ENCODE data around the gene EIF4H. TPM values are rescaled to one million over a fixed set of nuclear protein-coding genes. Genes with fewer than 3 reads are reported as not detected.
A peak's percentile ranks its signal among the peaks of the same experiment; 100 is the strongest.
"Not testable (repeated sequence)": the region's sequence is repeated elsewhere in the genome, so short reads cannot be mapped to it uniquely, and the experiment has no call there.

EIF4H gene
- total and polyA plus RNA-seq, 5 experiments from 2014 or later = 217 to 239 (median 221) TPM

- no peak overlapping the region for H3K4me3 Mint-ChIP-seq
- H3K27ac Mint-ChIP-seq = peak overlapping the region in 1 of 10 donors; percentile 15
- H3K4me1 Mint-ChIP-seq = no peaks in the 10 kb centered on the region
- POLR2A ChIA-PET = interaction anchor here (0.7 kb wide), 1 partner anchor 186 kb away, joined by 3 read pairs; no protein-coding TSS in a partner anchor
- ATAC-seq (no peak), DNase-seq (no peak)
- peaks cover 0 to 3% (median 0%) of the 10 kb centered on the region in 5 donors for H3K27me3 Mint-ChIP-seq
- no peaks in the 10 kb centered on the region for H3K36me3 Mint-ChIP-seq
- no peaks in the 10 kb centered on the region for H3K9me3 Mint-ChIP-seq
Observed at GRCh38 chr7:74153736-74154135, 20.4 kb upstream of the EIF4H start.

- Mint-ChIP-seq H3K27me3 (peaks cover 0 to 3% (median 0%) of the 10 kb centered on the region in 5 donors), H3K27ac (no peak overlapping the region), H3K36me3 (no peaks in the 10 kb centered on the region), H3K4me3 (no peak overlapping the region), H3K4me1 (no peaks in the 10 kb centered on the region), H3K9me3 (no peaks in the 10 kb centered on the region)
- POLR2A ChIA-PET = no interaction called here
- no peak for ATAC-seq
- no peak for DNase-seq
Observed at GRCh38 chr7:74155810-74156395, 18.3 kb upstream of the EIF4H start.

- no peaks in the 10 kb centered on the region for H3K4me1 Mint-ChIP-seq
- H3K27ac Mint-ChIP-seq = no peak overlapping the region
- no peaks in the 10 kb centered on the region for H3K27me3 Mint-ChIP-seq
- H3K4me3 Mint-ChIP-seq = no peak overlapping the region
- POLR2A ChIA-PET = no interaction called here
- H3K36me3 Mint-ChIP-seq = no peaks in the 10 kb centered on the region
- H3K9me3 Mint-ChIP-seq = no peaks in the 10 kb centered on the region
- DNase-seq (no peak), ATAC-seq (no peak)
Observed at GRCh38 chr7:74157605-74158004, 16.6 kb upstream of the EIF4H start.

GRCh38 chr7:74164985-74165456 lies 9.1 kb upstream of the EIF4H start:
- POLR2A ChIA-PET = interaction anchor here (1.0 kb wide), 1 partner anchor 12 kb away, joined by 3 read pairs; no protein-coding TSS in a partner anchor
- Mint-ChIP-seq H3K9me3 (no peaks in the 10 kb centered on the region), H3K4me3 (no peak overlapping the region), H3K27ac (no peak overlapping the region), H3K36me3 (no peaks in the 10 kb centered on the region), H3K4me1 (no peaks in the 10 kb centered on the region), H3K27me3 (no peaks in the 10 kb centered on the region)
- DNase-seq (no peak), ATAC-seq (no peak)

- no peaks in the 10 kb centered on the region for H3K27me3 Mint-ChIP-seq
- DNase-seq (no peak), ATAC-seq (no peak)
- no peak overlapping the region for H3K27ac Mint-ChIP-seq
- H3K4me3 Mint-ChIP-seq = no peak overlapping the region
- no peaks in the 10 kb centered on the region for H3K4me1 Mint-ChIP-seq
- H3K9me3 Mint-ChIP-seq = no peaks in the 10 kb centered on the region
- POLR2A ChIA-PET = interaction anchor here (1.0 kb wide), 1 partner anchor 11 kb away, joined by 3 read pairs; no protein-coding TSS in a partner anchor
- H3K36me3 Mint-ChIP-seq = no peaks in the 10 kb centered on the region
Observed at GRCh38 chr7:74165867-74166593, 8.1 kb upstream of the EIF4H start.

- not testable (repeated sequence) for DNase-seq
Observed at GRCh38 chr7:74167324-74167723, 6.8 kb upstream of the EIF4H start.

GRCh38 chr7:74173074-74173473 lies 1.1 kb upstream of the EIF4H start:
- Mint-ChIP-seq H3K27me3 (no peaks in the 10 kb centered on the region), H3K4me1 (peaks cover 11 to 43% (median 40%) of the 10 kb centered on the region in 4 donors), H3K4me3 (peak overlapping the region; percentile 79 to 93 (median 87)), H3K9me3 (no peaks in the 10 kb centered on the region), H3K36me3 (peaks cover 0 to 17% (median 0%) of the 10 kb centered on the region in 3 donors), H3K27ac (peak overlapping the region; percentile 81 to 95 (median 88))
- DNase-seq (no peak), ATAC-seq (no peak)
- POLR2A ChIA-PET = interaction anchor here (1.0 to 3.0 kb wide), 10 partner anchors 9 to 105 kb away, joined by 3 to 34 read pairs (median 6); partner anchors contain the start of gene LIMK1

More at GRCh38 chr7:74167324-74167723, 6.8 kb upstream of the EIF4H start:
- not testable (repeated sequence) for H3K27me3 Mint-ChIP-seq, H3K4me1 Mint-ChIP-seq, ATAC-seq, H3K36me3 Mint-ChIP-seq, H3K27ac Mint-ChIP-seq, H3K4me3 Mint-ChIP-seq, H3K9me3 Mint-ChIP-seq
- POLR2A ChIA-PET = interaction anchor here (0.5 to 0.6 kb wide), 2 partner anchors 25 to 110 kb away, joined by 3 read pairs; no protein-coding TSS in a partner anchor

GRCh38 chr7:74173491-74173865 lies 678 bp upstream of the EIF4H start:
- Mint-ChIP-seq H3K27ac (peak overlapping the region; percentile 81 to 95 (median 88)), H3K4me1 (peaks cover 11 to 46% (median 43%) of the 10 kb centered on the region in 4 donors), H3K36me3 (peaks cover 0 to 19% (median 0%) of the 10 kb centered on the region in 3 donors), H3K9me3 (no peaks in the 10 kb centered on the region), H3K4me3 (peak overlapping the region; percentile 79 to 93 (median 87)), H3K27me3 (no peaks in the 10 kb centered on the region)
- ATAC-seq = no peak
- DNase-seq = peak in 1 of 10 donors; percentile 5
- POLR2A ChIA-PET = interaction anchor here (0.7 to 3.0 kb wide), 15 partner anchors 9 to 655 kb away, joined by 3 to 34 read pairs (median 6); partner anchors contain the start of genes LIMK1 and METTL27

- Mint-ChIP-seq H3K4me1 (peaks cover 15 to 58% (median 54%) of the 10 kb centered on the region in 4 donors), H3K9me3 (no peaks in the 10 kb centered on the region), H3K36me3 (peaks cover 0 to 29% (median 7%) of the 10 kb centered on the region in 3 donors), H3K4me3 (peak overlapping the region; percentile 83 to 95 (median 90)), H3K27ac (peak overlapping the region; percentile 85 to 97 (median 94)), H3K27me3 (no peaks in the 10 kb centered on the region)
- ATAC-seq (peak; percentile 49 to 54), DNase-seq (peak in 5 of 10 donors; percentile 26 to 70 (median 34))
- POLR2A ChIA-PET = interaction anchor here (0.6 to 3.0 kb wide), 14 partner anchors 11 to 656 kb away, joined by 3 to 34 read pairs (median 6); partner anchors contain the start of genes GTF2I and LIMK1
Observed at GRCh38 chr7:74174606-74175082, 488 bp downstream of the EIF4H start.

- POLR2A ChIA-PET = interaction anchor here (0.6 to 3.0 kb wide), 7 partner anchors 10 to 650 kb away, joined by 3 to 34 read pairs (median 4); partner anchors contain the start of genes LIMK1 and RFC2
- H3K27me3 Mint-ChIP-seq = no peaks in the 10 kb centered on the region
- no peaks in the 10 kb centered on the region for H3K9me3 Mint-ChIP-seq
- H3K4me3 Mint-ChIP-seq = peak overlapping the region; percentile 83 to 95 (median 90)
- H3K27ac Mint-ChIP-seq = peak overlapping the region; percentile 60 to 97 (median 94)
- DNase-seq (no peak), ATAC-seq (no peak)
- H3K36me3 Mint-ChIP-seq = peaks cover 0 to 31% (median 7%) of the 10 kb centered on the region in 3 donors
- H3K4me1 Mint-ChIP-seq = peaks cover 16 to 65% (median 61%) of the 10 kb centered on the region in 4 donors
Observed at GRCh38 chr7:74175340-74175739, 1.2 kb downstream of the EIF4H start.

GRCh38 chr7:74176555-74176954 lies 2.4 kb downstream of the EIF4H start:
- POLR2A ChIA-PET = interaction anchor here (0.7 to 1.2 kb wide), 3 partner anchors 11 to 580 kb away, joined by 3 to 4 read pairs (median 3); no protein-coding TSS in a partner anchor

GRCh38 chr7:74178632-74179031 lies 4.5 kb downstream of the EIF4H start:
- ATAC-seq = no peak
- POLR2A ChIA-PET = interaction anchor here (0.7 to 0.9 kb wide), 3 partner anchors 14 to 95 kb away, joined by 3 to 4 read pairs (median 3); partner anchors contain the start of gene LIMK1
- H3K9me3 Mint-ChIP-seq = no peaks in the 10 kb centered on the region
- peaks cover 0 to 55% (median 7%) of the 10 kb centered on the region in 3 donors for H3K36me3 Mint-ChIP-seq
- H3K27ac Mint-ChIP-seq = peak overlapping the region in 7 of 10 donors; percentile 1 to 84 (median 66)
- DNase-seq = no peak
- H3K27me3 Mint-ChIP-seq = no peaks in the 10 kb centered on the region
- H3K4me3 Mint-ChIP-seq = peak overlapping the region; percentile 24 to 84 (median 66)
- H3K4me1 Mint-ChIP-seq = peaks cover 31 to 84% (median 79%) of the 10 kb centered on the region in 4 donors

More at GRCh38 chr7:74176555-74176954, 2.4 kb downstream of the EIF4H start:
- H3K4me1 Mint-ChIP-seq = peaks cover 19 to 77% (median 71%) of the 10 kb centered on the region in 4 donors
- H3K27ac Mint-ChIP-seq = peak overlapping the region in 9 of 10 donors; percentile 22 to 85 (median 56)
- H3K4me3 Mint-ChIP-seq = peak overlapping the region; percentile 16 to 95 (median 87)
- H3K9me3 Mint-ChIP-seq = no peaks in the 10 kb centered on the region
- ATAC-seq (no peak), DNase-seq (no peak)
- H3K36me3 Mint-ChIP-seq = peaks cover 0 to 41% (median 7%) of the 10 kb centered on the region in 3 donors
- H3K27me3 Mint-ChIP-seq = no peaks in the 10 kb centered on the region

All from naive thymus-derived CD8-positive, alpha-beta T cell (primary cell).